ENCODE measurements around the gene NOTCH4.

Gene NOTCH4

GRCh38 chr6:32175711-32176475, 48.0 kb downstream of the NOTCH4 start, which contains the start of gene AGPAT1 (continued):
- TF ChIP-seq SETDB1 (IDR thresholded peaks at IDR 0.05; ENCODE audit: insufficient read length, low read length) (no peak), ZNF610 (tag by site-specific recombination; IDR thresholded peaks at IDR 0.05; ENCODE audit: borderline replicate concordance) (no peak), PATZ1 (tag by site-specific recombination; IDR thresholded peaks at IDR 0.05) (peak; percentile 99), ZNF660 (tag by site-specific recombination; IDR thresholded peaks at IDR 0.05) (no peak), ZNF114 (tag by site-specific recombination; IDR thresholded peaks at IDR 0.05) (no peak), ZNF202 (tag by site-specific recombination; IDR thresholded peaks at IDR 0.05; ENCODE audit: borderline replicate concordance) (no peak), ZNF555 (tag by site-specific recombination; conservative IDR thresholded peaks at IDR 0.05) (no peak), ZNF416 (tag by site-specific recombination; IDR thresholded peaks at IDR 0.05) (no peak), ZNF394 (tag by site-specific recombination; IDR thresholded peaks at IDR 0.05; ENCODE audit: borderline replicate concordance) (no peak), HOXC10 (CRISPR knock-in tag; IDR thresholded peaks at IDR 0.05) (no peak), ZNF830 (tag by site-specific recombination; IDR thresholded peaks at IDR 0.05; ENCODE audit: low read depth) (no peak), ZNF19 (tag by site-specific recombination; IDR thresholded peaks at IDR 0.05; ENCODE audit: low read depth) (no peak), ZBTB17 (tag by site-specific recombination; IDR thresholded peaks at IDR 0.05) (peak; percentile 75), ZNF513 (tag by site-specific recombination; IDR thresholded peaks at IDR 0.05) (no peak), ZNF350 (tag by site-specific recombination; IDR thresholded peaks at IDR 0.05) (no peak), ZNF404 (tag by site-specific recombination; IDR thresholded peaks at IDR 0.05) (no peak), ZNF354C (tag by site-specific recombination; IDR thresholded peaks at IDR 0.05; ENCODE audit: borderline replicate concordance, low read depth) (no peak), BCL11A (tag by site-specific recombination; IDR thresholded peaks at IDR 0.05; ENCODE audit: low read depth) (no peak; the same call in 1 of the 2 replicates), ZNF302 (tag by site-specific recombination; IDR thresholded peaks at IDR 0.05; ENCODE audit: low read depth) (no peak), ZBTB48 (tag by site-specific recombination; IDR thresholded peaks at IDR 0.05) (no peak; the same call in 1 of the 2 replicates), ZNF837 (tag by site-specific recombination; IDR thresholded peaks at IDR 0.05) (no peak; the same call in 1 of the 2 replicates), ZNF121 (tag by site-specific recombination; IDR thresholded peaks at IDR 0.05) (no peak), MZF1 (tag by site-specific recombination; IDR thresholded peaks at IDR 0.05; ENCODE audit: borderline replicate concordance) (0 out of 2 replicates have a peak, but pooled peaks have one; percentile 19), ZNF391 (tag by site-specific recombination; IDR thresholded peaks at IDR 0.05; ENCODE audit: borderline replicate concordance, low read depth) (peak; percentile 20; the same call in 1 of the 2 replicates), ZNF792 (tag by site-specific recombination; IDR thresholded peaks at IDR 0.05) (no peak), CTCF (tag by site-specific recombination; IDR thresholded peaks at IDR 0.05) (no peak), ZNF843 (tag by site-specific recombination; IDR thresholded peaks at IDR 0.05) (no peak), ZNF560 (tag by site-specific recombination; IDR thresholded peaks at IDR 0.05; ENCODE audit: borderline replicate concordance) (no peak), ZNF677 (tag by site-specific recombination; IDR thresholded peaks at IDR 0.05) (no peak), EGR2 (tag by site-specific recombination; IDR thresholded peaks at IDR 0.05; ENCODE audit: low read depth) (peak; percentile 54), TCF7L2 (IDR thresholded peaks at IDR 0.05; ENCODE audit: borderline replicate concordance, low read depth, low read length) (no peak)
- TF ChIP-seq, protein P1, sequence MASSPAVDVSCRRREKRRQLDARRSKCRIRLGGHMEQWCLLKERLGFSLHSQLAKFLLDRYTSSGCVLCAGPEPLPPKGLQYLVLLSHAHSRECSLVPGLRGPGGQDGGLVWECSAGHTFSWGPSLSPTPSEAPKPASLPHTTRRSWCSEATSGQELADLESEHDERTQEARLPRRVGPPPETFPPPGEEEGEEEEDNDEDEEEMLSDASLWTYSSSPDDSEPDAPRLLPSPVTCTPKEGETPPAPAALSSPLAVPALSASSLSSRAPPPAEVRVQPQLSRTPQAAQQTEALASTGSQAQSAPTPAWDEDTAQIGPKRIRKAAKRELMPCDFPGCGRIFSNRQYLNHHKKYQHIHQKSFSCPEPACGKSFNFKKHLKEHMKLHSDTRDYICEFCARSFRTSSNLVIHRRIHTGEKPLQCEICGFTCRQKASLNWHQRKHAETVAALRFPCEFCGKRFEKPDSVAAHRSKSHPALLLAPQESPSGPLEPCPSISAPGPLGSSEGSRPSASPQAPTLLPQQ (tag by site-specific recombination; IDR thresholded peaks at IDR 0.05) = peak; percentile 80
- TF ChIP-seq, protein P2, sequence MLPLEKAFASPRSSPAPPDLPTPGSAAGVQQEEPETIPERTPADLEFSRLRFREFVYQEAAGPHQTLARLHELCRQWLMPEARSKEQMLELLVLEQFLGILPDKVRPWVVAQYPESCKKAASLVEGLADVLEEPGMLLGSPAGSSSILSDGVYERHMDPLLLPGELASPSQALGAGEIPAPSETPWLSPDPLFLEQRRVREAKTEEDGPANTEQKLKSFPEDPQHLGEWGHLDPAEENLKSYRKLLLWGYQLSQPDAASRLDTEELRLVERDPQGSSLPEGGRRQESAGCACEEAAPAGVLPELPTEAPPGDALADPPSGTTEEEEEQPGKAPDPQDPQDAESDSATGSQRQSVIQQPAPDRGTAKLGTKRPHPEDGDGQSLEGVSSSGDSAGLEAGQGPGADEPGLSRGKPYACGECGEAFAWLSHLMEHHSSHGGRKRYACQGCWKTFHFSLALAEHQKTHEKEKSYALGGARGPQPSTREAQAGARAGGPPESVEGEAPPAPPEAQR (tag by site-specific recombination; IDR thresholded peaks at IDR 0.05) = no peak

Data from HEK293 (cell line).